Adrenal gland (tissue), 12 donors: Measurements from ENCODE around the gene CDK17. TPM values are rescaled to one million over a fixed set of nuclear protein-coding genes. Genes with fewer than 3 reads are reported as not detected.

Experiments used
- DNase-seq, 7 donors: peaks; one replicate each; pipeline ENCODE4 v3.0.0-alpha.2; 2019 to 2020
- H3K27ac ChIP-seq, 5 donors: fragments of 200-600 bp; sonication (generic) in 4 of 5; 1 replicate in 3 of 5; 2 replicates in 2 of 5; pipeline versions ENCODE4 v1.5.1 to v1.8.0; 2016 to 2020; ENCODE audit warnings: mild to moderate bottlenecking in 1 of 5
- H3K27me3 ChIP-seq: fragments of 200-600 bp; 2 replicates; pipeline ENCODE4 v1.8.0; 2021
- H3K36me3 ChIP-seq, 2 donors: fragments of 200-600 bp; replicated peaks in 1 of 2; 1 replicate in 1 of 2; 2 replicates in 1 of 2; pipeline versions ENCODE4 v1.5.1 to v1.8.0; 2018 to 2022
- H3K4me1 ChIP-seq, 2 donors: fragments of 200-600 bp; replicated peaks in 1 of 2; 1 replicate in 1 of 2; 2 replicates in 1 of 2; pipeline versions ENCODE4 v1.5.1 to v1.8.0; 2018 to 2021
- H3K4me3 ChIP-seq, 4 donors: fragments of 200-600 bp; sonication (generic) in 3 of 4; one replicate each; pipeline ENCODE4 v1.5.1; 2016 to 2018
- H3K9me3 ChIP-seq, 3 donors: fragments of 200-600 bp; sonication (generic) in 1 of 3; replicated peaks in 1 of 3; 1 replicate in 2 of 3; 2 replicates in 1 of 3; pipeline versions ENCODE4 v1.5.1 to v1.8.0; 2016 to 2021
- POLR2A ChIP-seq, 2 donors: fragments of 450-650 bp; IDR thresholded peaks; one replicate each; pipeline ENCODE4 v1.6.1; 2017; ENCODE audit warnings: antibody characterized with exemption in 2 of 2, mild to moderate bottlenecking in 2 of 2, moderate library complexity in 1 of 2
- WGBS, 4 donors: extraction: QIAGEN DNeasy Blood & Tissue Kit in 2 of 4; methylation state at CpG; one replicate each; pipeline versions ENCODE4 v1.1.5 to v1.1.7; 2013 to 2017; 5-methylcytosine and 5-hydroxymethylcytosine counted together
- intact Hi-C, 2 donors: fragments of 100-400 bp; cut with DNase I; formaldehyde crosslinking; loops; one replicate each; pipeline versions ENCODE4 v1.14.1 to v1.15.0; 2022 to 2023
- polyA plus RNA-seq, 3 donors: library from polyadenylated mRNA; stranded (reverse); fragments of 200-250 nt in 2 of 3; fragments of 350-450 nt in 1 of 3; fragmentation: Illumina TruSeq in 1 of 3; extraction: RNeasy Lipid Tissue Mini Kit (QIAGEN cat#74804) in 1 of 3; gene quantifications; one replicate each; pipeline ENCODE4 v1.2.3, GENCODE V29; 2013 to 2014
- total RNA-seq, 9 donors: library from RNA; depleted of rRNA in 4 of 9; stranded (reverse); fragments of >200 nt in 4 of 9; fragments of 120-200 nt in 1 of 9; fragmentation: NEBNext Ultra II Directional in 1 of 9; extraction: Animal tissue kit (Norgen Biotek cat#: 25700) in 1 of 9; gene quantifications; one replicate each; pipeline versions ENCODE4 v1.1.0 to v1.2.4, GENCODE V29; 2013 to 2023
- TF ChIP-seq, protein P1 (sequence below), 6 experiments: fragments of 450-650 bp in 4 of 6; fragments of 200-600 bp in 2 of 6; sonication (generic) in 1 of 6; IDR thresholded peaks; 1 replicate in 5 of 6; 2 replicates in 1 of 6; pipeline versions ENCODE4 v1.5.1 to v1.8.0; 2016 to 2021; ENCODE audit warnings: antibody characterized with exemption in 6 of 6, mild to moderate bottlenecking in 2 of 6, moderate library complexity in 1 of 6
- donor health status: healthy with polysubstance abuse.
- donor health status: Bipolar disorder and iron deficiency.
- donor health status: DM: yes; HTN: yes; CAD: no.
- donor health status: DM: no; HTN: no; CAD: no.
- donor health status: DM: no; HTN: no; CAD: no.
- donor health status: DM: yes; HTN: yes; CAD: no.

Gene CDK17
- total and polyA plus RNA-seq, 12 donors, result 8.0 to 52.6 (median 21.1) TPM

DNA sequence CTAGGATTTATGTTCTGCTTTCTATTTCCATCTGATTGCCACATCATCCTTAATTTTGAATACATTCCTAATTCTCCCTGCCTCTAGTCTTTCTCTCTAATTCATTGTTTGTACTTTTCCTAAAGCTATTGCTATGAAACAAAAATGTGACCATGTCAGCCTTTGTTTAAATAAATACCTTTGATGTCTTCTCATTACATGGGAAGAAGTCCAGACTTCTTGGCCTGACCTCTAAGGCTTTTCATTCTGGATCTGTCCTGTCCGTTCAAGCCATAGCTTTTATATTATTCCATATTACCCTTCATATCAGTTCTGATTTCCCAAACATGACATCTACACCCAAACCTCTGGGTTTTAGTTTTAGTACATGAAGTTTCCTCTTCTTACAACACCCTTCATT lies 91.4 kb downstream of the CDK17 start:
- 54 to 69% (median 58%) methylated on average over 1 of the region's 1 CpG for WGBS, 4 donors

DNA sequence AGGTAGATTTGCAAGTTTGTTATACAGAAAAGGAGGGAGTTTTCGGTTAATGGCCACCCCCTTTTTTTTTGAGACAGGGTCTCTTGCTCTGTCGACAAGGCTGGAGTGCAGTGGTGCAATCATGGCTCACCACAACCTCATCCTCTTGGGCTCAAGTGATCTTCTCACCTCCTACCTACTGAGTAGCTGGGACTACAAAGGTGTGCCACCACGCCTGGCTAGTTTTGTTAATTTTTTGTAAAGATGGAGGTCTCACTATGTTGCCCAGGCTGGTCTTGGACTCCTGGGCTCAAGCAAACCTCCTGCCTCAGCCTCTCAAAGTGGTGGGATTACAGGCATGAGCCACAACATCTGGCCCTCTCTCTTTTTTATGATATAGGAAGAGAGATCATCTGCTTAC lies 94.6 kb downstream of the CDK17 start:
- DNase-seq, result no peak
- Histone ChIP-seq H3K36me3 (no peaks in the 10 kb centered on the region), H3K9me3 (no peaks in the 10 kb centered on the region), H3K27me3 (no peaks in the 10 kb centered on the region), H3K4me3 (no peak overlapping the region), H3K4me1 (no peaks in the 10 kb centered on the region), H3K27ac (no peak overlapping the region)
- TF ChIP-seq, protein P1, sequence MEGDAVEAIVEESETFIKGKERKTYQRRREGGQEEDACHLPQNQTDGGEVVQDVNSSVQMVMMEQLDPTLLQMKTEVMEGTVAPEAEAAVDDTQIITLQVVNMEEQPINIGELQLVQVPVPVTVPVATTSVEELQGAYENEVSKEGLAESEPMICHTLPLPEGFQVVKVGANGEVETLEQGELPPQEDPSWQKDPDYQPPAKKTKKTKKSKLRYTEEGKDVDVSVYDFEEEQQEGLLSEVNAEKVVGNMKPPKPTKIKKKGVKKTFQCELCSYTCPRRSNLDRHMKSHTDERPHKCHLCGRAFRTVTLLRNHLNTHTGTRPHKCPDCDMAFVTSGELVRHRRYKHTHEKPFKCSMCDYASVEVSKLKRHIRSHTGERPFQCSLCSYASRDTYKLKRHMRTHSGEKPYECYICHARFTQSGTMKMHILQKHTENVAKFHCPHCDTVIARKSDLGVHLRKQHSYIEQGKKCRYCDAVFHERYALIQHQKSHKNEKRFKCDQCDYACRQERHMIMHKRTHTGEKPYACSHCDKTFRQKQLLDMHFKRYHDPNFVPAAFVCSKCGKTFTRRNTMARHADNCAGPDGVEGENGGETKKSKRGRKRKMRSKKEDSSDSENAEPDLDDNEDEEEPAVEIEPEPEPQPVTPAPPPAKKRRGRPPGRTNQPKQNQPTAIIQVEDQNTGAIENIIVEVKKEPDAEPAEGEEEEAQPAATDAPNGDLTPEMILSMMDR (IDR thresholded peaks at IDR 0.05), result no peak
- no peak for TF ChIP-seq POLR2A (IDR thresholded peaks at IDR 0.05)
- WGBS, 4 donors, result 89 to 100% (median 94%) methylated on average over 3 of the region's 3 CpGs
- intact Hi-C loops, result no loop called here

More for the DNA sequence above, 91.4 kb downstream of the CDK17 start:
- Histone ChIP-seq H3K36me3 (no peaks in the 10 kb centered on the region), H3K4me3 (no peak overlapping the region), H3K9me3 (no peaks in the 10 kb centered on the region), H3K27me3 (no peaks in the 10 kb centered on the region), H3K4me1 (peaks cover 0 to 5% of the 10 kb centered on the region in 2 donors), H3K27ac (no peak overlapping the region)
- intact Hi-C loops, result no loop called here
- TF ChIP-seq, protein P1 (IDR thresholded peaks at IDR 0.05), result no peak
- TF ChIP-seq POLR2A (IDR thresholded peaks at IDR 0.05), result no peak
- DNase-seq, result no peak

DNA sequence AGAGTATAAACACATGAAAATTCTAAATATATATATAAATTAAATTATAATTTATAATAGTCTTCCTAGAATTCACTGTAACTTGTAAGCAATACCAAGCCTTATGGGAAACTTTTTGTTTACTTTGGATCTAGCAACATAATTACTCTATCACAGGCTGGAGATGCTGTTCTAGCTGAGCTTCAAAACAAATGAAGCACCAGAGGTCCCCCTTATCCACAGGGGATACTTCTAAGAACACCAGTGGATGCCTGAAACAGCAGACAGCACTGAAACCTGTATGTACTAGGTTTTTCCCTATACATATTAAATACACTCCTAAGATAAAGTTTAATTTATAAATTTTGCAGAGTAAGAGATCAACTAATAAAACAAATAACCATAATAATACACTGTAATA lies 96.6 kb downstream of the CDK17 start:
- DNase-seq, result no peak
- Histone ChIP-seq H3K36me3 (no peaks in the 10 kb centered on the region), H3K4me3 (no peak overlapping the region), H3K9me3 (no peaks in the 10 kb centered on the region), H3K27me3 (no peaks in the 10 kb centered on the region), H3K4me1 (no peaks in the 10 kb centered on the region), H3K27ac (no peak overlapping the region)
- TF ChIP-seq POLR2A (IDR thresholded peaks at IDR 0.05), result no peak
- TF ChIP-seq, protein P1 (IDR thresholded peaks at IDR 0.05), result no peak
- intact Hi-C loops, result no loop called here

DNA sequence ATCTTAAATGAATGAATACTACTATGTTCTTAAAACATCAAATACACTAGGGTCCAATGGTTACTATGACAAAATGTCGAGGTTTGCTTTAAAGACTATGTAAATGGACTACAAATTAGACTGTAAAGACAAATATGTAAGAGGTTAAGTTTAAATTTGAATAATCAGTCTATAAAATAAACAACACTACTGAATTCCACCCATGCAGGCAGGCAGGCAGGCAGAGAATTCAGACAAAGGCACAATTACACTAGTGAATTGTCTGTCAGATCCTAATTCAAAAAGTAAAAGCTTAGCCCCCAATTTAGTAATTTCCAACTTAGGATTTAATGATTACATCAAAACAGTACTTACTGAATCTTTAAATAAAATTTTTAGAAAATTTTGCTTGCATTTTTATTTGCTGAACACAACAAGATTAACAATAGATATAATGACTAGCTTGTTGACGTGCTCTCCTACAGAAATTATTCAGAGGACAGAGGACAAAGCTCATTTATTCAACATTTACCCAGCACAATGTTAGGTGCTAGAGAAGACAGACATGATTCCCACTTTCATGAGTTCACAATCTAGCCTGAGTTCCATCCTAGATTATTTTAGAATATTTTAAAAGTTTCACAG lies 97.4 kb downstream of the CDK17 start:
- DNase-seq, result no peak
- H3K4me1 ChIP-seq, result no peaks in the 10 kb centered on the region
- H3K36me3 ChIP-seq, result no peaks in the 10 kb centered on the region
- TF ChIP-seq, protein P1 (IDR thresholded peaks at IDR 0.05), result no peak
- TF ChIP-seq POLR2A (IDR thresholded peaks at IDR 0.05), result no peak
- no peaks in the 10 kb centered on the region for H3K9me3 ChIP-seq
- no peak overlapping the region for H3K4me3 ChIP-seq
- H3K27me3 ChIP-seq, result no peaks in the 10 kb centered on the region
- WGBS, 4 donors, result 84 to 90% (median 87%) methylated on average over 2 of the region's 2 CpGs
- no peak overlapping the region for H3K27ac ChIP-seq
- intact Hi-C loops, result no loop called here
